HG02623 (cell line): Measurements from ENCODE around the gene TRIOBP.

Experiments used
- ATAC-seq: cut with Tn5 transposase; IDR thresholded peaks from one replicate; pipeline ENCODE4 v1.9.1; 2021; ENCODE audit warnings: moderate library complexity; ENCODE audit not compliant: unreplicated experiment

The TRIOBP gene

DNA sequence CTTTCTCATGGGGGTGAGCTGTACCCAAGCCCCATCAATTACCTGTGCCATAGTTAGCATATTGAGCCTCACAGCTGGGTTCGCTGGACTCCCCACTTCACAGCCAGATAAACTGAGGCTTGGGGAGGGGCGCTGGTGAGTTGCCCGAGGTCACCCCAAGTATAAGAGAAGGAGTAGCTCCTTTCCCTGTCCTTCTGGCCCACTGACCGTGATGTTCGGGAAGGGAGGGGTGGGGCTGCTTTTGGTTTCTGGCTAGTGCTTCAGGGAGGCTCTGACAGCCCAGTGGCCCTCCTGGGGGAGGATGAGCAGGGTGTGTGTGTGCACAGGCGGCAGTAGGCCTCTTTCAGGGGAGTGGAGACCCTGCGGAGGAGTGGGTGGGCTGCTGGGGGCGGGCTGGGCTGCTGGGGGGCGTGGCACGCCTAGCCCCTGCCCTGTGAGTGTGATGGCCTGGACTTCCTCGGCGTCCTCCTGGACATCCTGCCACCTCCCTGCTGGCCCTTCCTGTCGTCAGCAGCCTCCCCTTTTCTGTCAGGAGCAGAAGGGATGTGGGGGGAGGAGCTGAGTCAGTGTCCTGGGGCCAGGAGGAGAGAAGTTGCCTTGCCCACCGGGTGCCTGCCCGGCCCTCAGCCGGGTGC is 50.3 kb downstream of the TRIOBP start:
- ATAC-seq: no peak

DNA sequence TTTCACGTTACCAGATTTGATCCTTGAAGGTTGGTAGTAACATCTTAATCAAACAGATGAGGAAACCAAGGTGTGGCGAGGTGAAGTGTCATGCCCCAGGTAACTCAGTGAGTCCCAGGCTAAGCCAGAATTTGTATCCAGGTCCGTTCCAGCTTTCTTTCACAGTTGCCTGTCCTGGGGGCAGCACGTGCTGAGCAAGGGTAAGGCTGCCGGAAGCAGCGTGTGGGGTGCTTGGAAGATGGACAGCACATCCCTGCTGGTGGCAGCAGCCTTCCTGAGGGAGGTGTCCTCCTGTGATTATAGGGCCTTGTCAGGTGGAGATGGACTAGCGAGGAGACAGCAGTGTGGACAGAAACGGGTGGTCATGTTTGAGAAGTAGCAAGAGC is 50.9 kb downstream of the TRIOBP start:
- ATAC-seq: no peak

DNA sequence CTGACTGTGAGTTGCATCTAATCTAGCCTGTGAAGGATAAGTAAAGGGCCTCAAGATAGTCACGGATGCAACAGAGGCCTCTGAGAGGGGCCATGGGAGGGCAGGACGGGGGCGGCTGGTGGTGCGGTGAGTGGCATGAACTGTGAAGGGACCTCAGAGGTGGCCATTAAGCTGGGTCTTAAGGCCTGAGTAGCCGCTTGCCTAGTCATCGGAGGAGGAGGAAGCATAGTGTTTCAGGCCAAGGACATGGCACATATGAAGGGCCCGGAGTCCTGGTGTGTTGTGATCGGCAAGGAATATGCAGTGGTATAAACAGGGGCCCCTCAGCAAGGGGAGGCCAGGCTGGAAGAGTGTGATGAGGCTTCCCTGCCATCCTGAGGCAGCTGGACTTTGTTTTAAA is 51.8 kb downstream of the TRIOBP start:
- no peak for ATAC-seq

DNA sequence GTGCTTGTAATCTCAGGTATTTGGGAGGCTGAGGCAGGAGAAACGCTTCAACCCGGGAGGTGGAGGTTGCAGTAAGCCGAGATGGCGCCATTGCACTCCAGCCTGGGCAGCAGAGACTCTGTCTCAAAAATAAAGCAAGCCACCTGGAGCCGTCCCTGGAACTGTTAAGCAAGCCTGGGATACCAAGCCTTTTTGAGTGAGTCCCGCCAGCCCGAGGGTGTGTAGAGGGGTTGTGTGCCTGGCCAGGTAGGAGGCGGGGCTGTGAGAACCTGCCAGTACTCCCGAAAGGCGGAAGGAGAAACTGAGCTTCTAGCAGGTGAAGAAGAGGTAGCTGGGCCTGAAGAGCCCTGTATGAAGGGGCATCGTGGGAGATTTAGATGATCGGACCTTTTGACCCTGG is 52.4 kb downstream of the TRIOBP start:
- ATAC-seq: no peak

DNA sequence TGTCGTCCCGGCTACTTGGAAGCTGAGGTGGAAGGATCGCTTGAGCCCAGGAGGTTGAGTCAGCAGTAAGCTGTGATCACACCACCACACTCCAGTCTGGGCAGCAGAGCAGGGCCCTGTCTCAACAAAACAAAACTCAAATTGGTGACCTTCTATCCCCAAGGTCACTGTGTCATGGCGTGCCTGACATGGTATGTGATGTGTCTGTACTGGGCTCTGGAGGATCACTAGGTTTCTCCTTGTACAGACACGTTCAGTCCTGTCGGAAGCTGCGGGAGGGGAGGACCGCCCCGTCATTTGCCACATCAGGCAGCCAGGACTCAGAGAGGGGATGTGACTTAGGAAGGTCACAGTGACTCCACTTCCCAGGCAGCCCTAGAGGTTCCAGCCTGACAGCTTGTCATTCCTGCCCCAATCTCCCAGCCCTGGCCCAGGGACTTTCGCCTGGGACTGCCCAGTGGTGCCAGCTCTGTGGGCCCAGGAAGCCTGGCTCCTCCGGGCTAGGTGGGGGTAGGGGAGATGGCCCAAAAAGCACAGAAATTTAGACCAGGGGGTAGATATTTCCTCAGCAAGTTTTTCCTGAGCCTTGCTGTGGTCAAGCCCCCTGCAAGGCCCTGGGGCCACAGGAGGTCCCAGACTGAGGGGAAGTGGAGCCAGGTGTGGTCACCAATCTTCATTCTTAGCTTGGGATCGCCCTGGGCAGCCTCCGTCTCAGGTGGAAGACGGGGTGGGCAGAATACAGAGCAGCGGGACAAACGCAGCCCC is 53.2 kb downstream of the TRIOBP start:
- no peak for ATAC-seq

DNA sequence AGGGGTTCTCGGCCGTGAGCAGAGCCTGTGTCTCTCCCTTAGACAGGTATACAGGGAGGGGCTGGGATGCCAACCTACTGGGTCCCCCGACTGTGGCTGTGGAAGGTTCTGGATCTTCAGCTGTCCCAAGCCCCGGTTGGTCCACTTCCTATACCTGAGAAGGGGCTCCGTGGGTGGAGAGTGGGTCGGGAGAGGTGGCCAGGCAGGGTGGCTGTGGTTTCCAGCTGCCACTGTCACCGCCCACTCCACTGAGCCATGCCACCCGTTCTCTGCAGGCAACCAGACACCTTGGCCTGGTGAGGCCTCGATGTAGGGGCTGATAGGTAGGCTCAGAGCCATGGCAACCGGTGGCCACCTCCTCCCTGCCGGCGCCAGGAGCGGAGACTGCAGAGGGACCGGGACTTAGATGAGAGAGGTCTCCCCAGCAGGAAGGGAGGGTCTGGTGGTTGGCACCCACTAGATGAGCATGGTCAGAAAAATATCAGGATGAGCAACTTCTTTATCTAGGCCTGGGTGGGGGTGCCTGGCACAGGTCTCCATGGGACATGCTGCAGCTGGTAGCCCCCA is 53.8 kb downstream of the TRIOBP start:
- no peak for ATAC-seq

DNA sequence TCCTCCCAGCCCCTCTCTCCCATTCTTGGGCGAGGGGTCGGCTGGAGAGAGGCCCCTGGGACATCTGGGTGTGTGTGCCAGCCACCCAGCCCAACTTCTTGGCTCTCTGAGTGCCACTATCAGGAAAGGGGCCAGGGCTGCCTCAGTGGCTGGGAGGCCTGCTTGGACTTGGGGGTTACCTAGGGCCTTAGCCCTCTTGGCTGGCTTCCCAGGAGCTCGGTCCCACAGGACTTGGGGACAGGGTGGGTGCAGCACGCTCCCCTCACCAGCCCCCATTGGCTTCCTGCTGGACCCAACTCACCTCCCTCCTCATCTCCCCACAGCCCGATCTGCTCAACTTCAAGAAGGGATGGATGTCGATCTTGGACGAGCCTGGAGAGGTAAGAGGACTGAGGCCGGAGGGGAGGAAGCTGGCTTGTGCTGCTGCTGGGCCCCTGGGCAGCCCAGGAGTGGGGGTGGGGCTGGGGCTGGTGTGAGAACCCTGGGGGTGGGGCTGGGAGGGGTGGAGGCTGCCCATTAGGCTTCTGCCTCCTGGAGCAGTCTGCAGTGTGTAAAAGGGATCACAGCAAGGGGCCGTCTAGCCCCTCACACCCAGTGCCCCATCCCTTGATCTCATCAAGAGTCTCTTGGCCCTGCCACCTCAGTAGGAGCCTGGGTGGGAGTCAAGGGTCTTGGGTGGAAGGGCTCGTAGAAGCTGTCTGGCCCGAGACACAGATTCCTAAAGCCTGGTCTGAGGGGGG is 54.8 kb downstream of the TRIOBP start:
- no peak for ATAC-seq

DNA sequence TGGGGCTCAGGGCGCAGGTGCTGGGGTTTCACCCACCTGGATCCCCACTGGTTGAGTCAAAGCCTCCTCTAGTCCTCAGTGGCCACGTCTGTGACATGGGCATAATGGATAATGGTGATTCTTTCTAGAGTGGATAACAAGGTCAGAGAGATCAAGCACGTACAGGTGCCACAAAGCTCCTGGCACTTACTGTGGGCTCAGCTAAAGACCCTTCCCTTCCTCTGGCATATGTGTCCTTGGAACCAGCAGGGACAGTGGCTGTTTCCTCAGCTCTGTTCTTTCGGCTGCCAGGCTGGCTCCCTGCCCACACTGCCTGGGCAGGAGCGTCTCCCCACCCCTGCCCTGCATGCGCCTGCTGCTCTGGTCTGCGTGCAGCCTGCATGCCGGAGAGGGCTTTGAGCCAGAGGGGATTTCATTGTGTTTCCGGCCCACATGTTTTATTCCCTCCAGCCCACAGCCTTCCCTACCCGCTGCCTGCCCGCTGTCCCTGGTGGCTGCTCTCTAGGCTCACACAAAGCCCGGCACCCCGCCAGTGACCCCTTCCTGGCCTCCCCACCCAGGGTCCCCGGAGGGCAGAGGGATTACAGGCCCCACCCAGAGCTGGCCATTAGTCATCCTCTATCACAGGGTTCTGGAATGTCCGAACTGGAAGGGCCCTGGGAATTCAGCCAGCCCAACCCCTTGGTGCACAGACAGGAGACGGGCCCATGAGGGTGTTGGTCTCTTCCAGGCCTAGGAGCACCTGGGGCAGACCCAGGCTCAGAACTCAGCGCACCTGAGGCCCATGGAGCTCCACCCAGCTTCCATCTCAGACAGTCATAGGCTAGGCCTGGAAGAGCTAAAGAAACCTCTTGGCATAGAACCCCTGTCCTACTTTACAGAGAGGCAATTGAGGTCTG is 55.6 kb downstream of the TRIOBP start:
- no peak for ATAC-seq

DNA sequence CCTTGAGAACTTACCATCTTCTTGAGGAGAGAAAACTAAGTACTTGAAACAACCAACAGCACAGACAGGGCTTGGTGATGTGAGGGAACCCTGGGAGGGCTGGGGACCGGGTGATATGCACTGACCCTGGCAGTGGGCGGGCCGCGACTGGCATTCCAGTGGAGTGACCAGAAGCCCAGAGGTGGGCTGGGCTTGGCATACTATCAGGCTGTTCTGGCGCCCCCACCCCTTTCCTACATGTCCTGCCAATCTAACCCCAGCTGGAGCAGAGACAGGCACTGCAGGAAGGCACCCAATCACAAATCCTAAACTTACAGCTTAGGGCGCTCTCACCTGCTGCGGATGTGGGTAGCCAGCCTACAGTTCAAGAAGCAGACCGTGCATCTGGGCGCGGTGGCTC is 56.9 kb downstream of the TRIOBP start:
- ATAC-seq: no peak

DNA sequence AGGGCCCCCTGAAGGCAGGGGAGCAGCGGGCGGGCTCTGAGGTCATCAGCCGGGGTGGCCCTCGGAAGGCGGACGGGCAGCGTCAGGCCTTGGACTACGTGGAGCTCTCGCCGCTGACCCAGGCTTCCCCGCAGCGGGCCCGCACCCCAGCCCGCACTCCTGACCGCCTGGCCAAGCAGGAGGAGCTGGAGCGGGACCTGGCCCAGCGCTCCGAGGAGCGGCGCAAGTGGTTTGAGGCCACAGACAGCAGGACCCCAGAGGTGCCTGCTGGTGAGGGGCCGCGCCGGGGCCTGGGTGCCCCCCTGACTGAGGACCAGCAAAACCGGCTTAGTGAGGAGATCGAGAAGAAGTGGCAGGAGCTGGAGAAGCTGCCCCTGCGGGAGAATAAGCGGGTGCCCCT is 60.8 kb downstream of the TRIOBP start:
- ATAC-seq: no peak

DNA sequence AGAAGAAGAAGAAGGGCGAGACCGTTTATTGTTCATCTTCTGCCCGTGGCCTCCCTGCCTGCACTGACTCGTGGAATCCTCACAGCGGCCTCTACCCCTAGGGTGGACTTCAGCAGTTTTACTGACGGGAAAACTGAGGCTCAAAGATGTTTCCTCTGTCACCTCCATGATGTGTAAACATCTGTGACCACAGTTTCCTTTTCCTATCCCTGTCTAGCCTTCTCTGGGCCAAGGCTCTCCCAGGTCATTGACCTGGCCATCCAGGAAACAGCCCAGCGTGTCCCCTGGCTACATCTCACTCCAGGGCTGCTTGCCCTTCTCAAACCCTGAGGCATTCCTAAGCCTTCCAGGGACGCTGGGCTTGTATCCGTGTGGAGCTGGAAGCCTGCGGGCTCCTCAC is 61.8 kb downstream of the TRIOBP start:
- no peak for ATAC-seq

DNA sequence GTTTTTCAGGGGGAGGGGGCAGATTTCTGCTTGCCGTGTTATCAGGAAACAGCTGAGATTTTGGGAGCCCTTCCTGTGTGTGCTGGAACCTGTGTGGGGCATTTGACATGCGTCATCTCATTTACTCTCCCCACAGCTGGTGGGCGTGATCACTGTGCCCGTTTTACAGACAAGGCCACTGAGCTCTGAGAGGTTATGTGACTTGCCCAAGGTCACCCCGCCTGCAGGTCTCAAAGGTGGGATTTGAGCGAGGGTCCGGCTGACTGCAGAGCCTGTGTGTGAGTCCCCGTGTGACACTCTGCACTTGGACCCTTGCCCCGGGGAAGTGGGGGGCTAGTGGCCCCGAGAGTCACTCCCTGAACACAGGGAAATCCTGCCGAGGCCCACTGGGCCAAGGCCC is 62.4 kb downstream of the TRIOBP start:
- ATAC-seq: no peak

DNA sequence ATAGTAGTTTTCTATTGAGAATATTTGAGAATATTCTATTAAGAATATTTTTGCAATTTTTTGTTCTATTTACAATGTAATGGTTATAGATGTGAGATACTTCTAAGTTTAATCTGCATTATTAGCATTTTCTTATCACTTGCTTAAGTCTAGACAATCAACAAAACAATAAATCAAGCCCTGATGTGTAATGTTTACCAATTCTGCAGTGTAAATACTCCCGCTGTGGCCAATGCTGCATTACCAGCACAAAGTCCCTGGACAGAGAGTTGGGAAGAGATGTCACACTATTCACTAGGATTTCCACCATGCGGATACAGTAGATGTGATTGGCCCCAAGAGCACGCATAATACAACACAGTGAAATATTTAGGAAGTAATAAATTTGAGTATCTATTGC is 63.3 kb downstream of the TRIOBP start:
- no peak for ATAC-seq

DNA sequence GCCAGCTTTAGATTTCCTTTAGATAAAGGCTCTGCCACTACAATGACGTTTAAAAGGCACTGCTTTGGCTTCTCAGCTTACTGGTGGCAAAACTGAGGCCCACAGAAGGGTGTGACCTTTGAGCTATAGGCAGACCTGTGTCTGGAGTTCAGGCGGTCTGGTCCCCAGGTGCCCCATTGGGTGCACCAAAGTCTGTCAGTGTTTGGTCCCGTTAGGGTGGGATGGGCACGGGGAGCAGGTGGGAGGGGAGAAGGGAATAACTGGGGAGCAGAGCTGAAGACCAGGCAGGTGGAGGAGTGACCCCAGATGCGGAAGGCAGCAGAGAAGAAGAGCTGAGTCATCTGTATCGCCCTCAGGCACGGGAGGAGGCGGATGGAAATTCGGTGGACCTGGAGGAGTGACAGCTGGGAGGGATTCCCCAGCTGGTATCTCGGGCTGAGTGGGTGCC is 65.6 kb downstream of the TRIOBP start:
- no peak for ATAC-seq

DNA sequence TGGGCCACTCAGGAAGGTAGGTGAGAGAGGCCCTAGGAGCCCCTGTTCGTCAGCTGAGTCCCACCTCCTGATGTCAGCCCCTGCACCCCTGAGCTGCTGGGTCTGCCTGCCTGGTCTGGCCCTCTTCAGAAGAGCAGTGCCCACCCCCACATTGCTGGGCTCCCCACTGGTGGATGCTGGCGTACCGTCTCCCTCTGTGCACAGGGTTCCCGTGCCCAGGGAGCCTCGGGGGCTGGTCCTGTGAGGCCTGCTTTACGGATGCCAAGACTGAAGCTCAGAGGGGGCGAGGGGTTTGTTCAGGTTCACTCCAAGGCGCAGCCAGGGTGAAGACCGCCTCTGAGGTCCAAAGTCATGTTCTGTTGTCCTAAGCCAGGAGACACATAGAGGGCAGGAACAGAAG is 66.2 kb downstream of the TRIOBP start:
- no peak for ATAC-seq

DNA sequence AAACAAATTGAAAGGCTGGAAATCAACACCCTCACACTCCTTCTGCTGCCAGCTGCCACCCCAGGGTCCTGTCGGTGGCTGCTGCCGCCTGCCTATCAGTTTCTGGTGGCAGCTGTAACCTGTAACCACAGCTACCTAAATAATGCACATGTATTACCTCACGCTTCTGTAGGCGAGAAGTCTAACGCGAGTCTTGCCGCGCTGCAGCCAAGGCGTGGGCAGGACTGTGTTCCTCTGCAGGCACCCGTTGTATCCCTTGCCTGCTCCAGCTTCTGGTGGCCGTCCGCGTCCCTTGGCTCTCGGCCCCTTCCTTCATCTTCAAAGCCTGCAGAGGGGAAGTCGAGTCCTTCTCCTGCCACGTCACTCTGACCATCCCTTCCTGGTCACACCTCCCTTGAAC is 66.8 kb downstream of the TRIOBP start:
- ATAC-seq: no peak

DNA sequence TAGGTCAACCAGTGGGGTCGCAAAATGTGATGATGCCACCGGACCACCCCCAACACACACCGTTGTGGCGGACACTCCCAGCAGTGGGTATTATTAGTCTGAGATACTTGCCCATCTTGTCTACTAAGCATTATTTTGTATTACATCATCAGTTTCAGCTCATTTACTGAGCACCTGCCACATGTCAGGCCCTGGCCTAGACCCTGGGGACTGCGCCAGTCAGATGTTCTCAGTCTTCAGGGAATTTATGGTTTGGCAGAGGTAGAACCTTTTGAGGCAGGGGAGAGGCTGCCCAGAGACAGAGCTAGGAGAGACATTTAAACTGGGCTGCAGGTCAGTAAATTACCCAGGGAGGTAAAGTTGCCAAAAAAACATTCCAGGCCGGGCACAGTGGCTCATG is 67.8 kb downstream of the TRIOBP start:
- ATAC-seq: no peak

DNA sequence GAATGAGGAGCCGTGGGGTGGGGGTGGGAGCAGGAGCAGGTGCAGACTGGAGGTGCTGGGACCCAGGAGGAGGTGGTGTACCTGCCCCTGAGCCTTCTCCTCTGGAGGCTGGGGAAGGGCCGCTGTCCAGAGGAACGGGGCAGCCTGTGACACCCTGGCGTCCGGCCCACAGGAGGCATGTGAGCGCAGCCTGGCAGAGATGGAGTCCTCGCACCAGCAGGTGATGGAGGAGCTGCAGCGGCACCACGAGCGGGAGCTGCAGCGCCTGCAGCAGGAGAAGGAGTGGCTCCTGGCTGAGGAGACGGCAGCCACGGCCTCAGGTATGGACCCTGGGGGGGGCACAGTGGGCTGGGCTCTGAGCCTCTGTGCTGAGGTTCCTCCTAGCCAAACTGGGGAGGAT is 68.7 kb downstream of the TRIOBP start:
- ATAC-seq: no peak

DNA sequence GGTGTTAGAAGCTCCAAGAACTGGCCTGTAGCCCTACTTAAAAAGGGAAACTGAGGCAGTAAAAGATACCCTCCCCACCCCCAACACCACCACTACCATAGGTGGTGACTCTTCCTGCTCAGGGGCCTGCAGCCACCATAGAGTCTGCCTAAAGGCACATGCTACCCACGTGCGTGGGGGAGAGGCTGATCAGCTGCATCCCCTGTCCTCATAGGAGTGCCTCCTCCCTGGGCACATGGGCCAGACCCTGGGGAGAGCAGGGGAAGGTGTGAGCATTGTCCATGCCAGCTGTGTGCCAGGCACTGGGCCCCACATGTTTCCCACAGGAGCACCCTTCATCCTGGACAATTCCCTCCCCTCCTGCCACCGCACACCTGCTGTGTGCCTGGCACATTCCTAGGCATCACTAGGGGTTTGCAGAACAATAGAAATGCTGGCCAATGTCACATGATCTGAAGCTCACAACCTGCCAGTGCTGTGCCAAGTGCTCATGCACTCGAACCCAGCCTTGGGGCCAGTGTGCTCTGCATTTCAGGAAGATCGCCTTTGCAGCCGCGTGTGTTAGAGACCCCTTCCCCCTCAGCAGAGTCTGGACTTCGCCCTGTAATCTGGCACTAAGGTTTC is 69.2 kb downstream of the TRIOBP start:
- ATAC-seq: no peak

DNA sequence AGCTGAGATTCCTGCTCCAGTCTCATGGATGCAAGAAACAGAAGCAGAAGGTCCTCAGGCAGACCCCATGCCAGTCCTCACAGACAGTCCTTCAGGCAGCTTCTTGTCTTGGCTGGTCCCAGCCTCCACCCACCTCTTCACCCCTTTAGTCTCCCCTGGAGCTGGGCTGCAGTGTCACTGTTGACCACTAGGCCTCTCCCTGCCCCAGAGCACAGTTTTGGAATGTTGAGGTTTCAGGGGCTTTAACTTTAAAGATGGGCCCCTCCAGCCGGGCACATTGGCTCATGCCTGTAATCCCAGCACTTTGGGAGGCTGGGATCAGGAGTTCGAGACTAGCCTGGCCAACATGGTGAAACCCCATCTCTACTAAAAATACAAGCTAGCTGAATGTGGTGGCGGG is 71.4 kb downstream of the TRIOBP start:
- ATAC-seq: no peak
